Transverse colon (tissue), 4 donors: Measurements from ENCODE around the gene ACAN. TPM values are rescaled to one million over a fixed set of nuclear protein-coding genes. Genes with fewer than 3 reads are reported as not detected.

ENCODE experiments used
- DNase-seq: peaks from one replicate; pipeline ENCODE4 v3.0.0-alpha.2; 2019
- H3K27ac ChIP-seq, 4 donors: fragments of 200-600 bp; sonication (generic); 2 replicates each; pipeline ENCODE4 v1.5.1; 2016 to 2018; ENCODE audit warnings: inconsistent platforms in 4 of 4
- H3K27me3 ChIP-seq: fragments of 200-600 bp; sonication (generic); 2 replicates; pipeline ENCODE4 v1.5.1; 2017; ENCODE audit warnings: inconsistent platforms
- H3K36me3 ChIP-seq, 4 donors: fragments of 200-600 bp; sonication (generic); 2 replicates each; pipeline ENCODE4 v1.5.1; 2017 to 2019; ENCODE audit warnings: inconsistent platforms in 4 of 4
- H3K4me1 ChIP-seq, 4 donors: fragments of 200-600 bp; sonication (generic); 2 replicates each; pipeline ENCODE4 v1.5.1; 2017 to 2020; ENCODE audit warnings: inconsistent platforms in 4 of 4
- H3K4me3 ChIP-seq, 4 donors: fragments of 200-600 bp; sonication (generic); 1 replicate in 1 of 4; 2 replicates in 3 of 4; pipeline versions ENCODE4 v1.5.1 to v1.6.1; 2017 to 2019; ENCODE audit warnings: inconsistent platforms in 4 of 4
- H3K9me3 ChIP-seq, 2 donors: fragments of 200-600 bp; sonication (generic); 2 replicates each; pipeline ENCODE4 v1.5.1; 2017 to 2019; ENCODE audit warnings: inconsistent platforms in 2 of 2
- EP300 ChIP-seq: sonication (generic); formaldehyde crosslinking; IDR thresholded peaks from one replicate; pipeline ENCODE4 v1.6.1; 2017; ENCODE audit warnings: antibody characterized with exemption, low read depth
- POLR2A ChIP-seq: fragments of 450-650 bp; IDR thresholded peaks from one replicate; pipeline ENCODE4 v1.6.1; 2016; ENCODE audit warnings: antibody characterized with exemption, mild to moderate bottlenecking, moderate library complexity
- POLR2AphosphoS5 ChIP-seq, 3 donors: sonication (generic); formaldehyde crosslinking; IDR thresholded peaks; one replicate each; pipeline ENCODE4 v1.6.1; 2016; ENCODE audit warnings: antibody characterized with exemption in 3 of 3
- WGBS, 2 donors: methylation state at CpG; one replicate each; pipeline ENCODE4 v1.1.5; 2018; ENCODE audit warnings: low coverage in 1 of 2; 5-methylcytosine and 5-hydroxymethylcytosine counted together
- in situ Hi-C, 4 donors: fragments of 200-750 bp; cut with MboI; loops; one replicate each; pipeline versions ENCODE4 v1.15.0 to v1.15.1; 2017; ENCODE audit warnings: low sequenced_read_pairs in 3 of 4, low pct_ligation_motif_present in 1 of 4, low pct_unique_long_range_greater_than_20kb in 1 of 4
- intact Hi-C: fragments of 100-400 bp; cut with DNase I; formaldehyde crosslinking; loops from one replicate; pipeline ENCODE4 v1.15.1; 2023; ENCODE audit warnings: low total_unique reads
- total RNA-seq, 4 donors: library from RNA; depleted of rRNA; stranded (reverse); fragments of >200 nt; gene quantifications; one replicate each; pipeline ENCODE4 v1.1.0, GENCODE V29; 2016
- TF ChIP-seq, protein P1 (sequence below), 5 experiments: fragments of 200-600 bp in 3 of 5; fragments of 450-650 bp in 2 of 5; sonication (generic) in 3 of 5; IDR thresholded peaks; 1 replicate in 2 of 5; 2 replicates in 3 of 5; pipeline ENCODE4 v1.5.1; 2016 to 2017; ENCODE audit warnings: antibody characterized with exemption in 5 of 5, inconsistent platforms in 3 of 5, mild to moderate bottlenecking in 2 of 5, moderate library complexity in 1 of 5

The ACAN gene
- total RNA-seq, 4 donors from 2014 or later, result 0.14 TPM; not detected in 3

DNA sequence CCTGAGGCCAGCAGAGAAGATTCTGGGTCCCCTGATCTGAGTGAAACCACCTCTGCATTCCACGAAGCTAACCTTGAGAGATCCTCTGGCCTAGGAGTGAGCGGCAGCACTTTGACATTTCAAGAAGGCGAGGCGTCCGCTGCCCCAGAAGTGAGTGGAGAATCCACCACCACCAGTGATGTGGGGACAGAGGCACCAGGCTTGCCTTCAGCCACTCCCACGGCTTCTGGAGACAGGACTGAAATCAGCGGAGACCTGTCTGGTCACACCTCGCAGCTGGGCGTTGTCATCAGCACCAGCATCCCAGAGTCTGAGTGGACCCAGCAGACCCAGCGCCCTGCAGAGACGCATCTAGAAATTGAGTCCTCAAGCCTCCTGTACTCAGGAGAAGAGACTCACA, 55.7 kb downstream of the ACAN start:
- TF ChIP-seq POLR2AphosphoS5 (IDR thresholded peaks at IDR 0.05) (no peak), POLR2A (no peak), EP300 (no peak)
- TF ChIP-seq, protein P1, sequence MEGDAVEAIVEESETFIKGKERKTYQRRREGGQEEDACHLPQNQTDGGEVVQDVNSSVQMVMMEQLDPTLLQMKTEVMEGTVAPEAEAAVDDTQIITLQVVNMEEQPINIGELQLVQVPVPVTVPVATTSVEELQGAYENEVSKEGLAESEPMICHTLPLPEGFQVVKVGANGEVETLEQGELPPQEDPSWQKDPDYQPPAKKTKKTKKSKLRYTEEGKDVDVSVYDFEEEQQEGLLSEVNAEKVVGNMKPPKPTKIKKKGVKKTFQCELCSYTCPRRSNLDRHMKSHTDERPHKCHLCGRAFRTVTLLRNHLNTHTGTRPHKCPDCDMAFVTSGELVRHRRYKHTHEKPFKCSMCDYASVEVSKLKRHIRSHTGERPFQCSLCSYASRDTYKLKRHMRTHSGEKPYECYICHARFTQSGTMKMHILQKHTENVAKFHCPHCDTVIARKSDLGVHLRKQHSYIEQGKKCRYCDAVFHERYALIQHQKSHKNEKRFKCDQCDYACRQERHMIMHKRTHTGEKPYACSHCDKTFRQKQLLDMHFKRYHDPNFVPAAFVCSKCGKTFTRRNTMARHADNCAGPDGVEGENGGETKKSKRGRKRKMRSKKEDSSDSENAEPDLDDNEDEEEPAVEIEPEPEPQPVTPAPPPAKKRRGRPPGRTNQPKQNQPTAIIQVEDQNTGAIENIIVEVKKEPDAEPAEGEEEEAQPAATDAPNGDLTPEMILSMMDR (IDR thresholded peaks at IDR 0.05), result no peak

DNA sequence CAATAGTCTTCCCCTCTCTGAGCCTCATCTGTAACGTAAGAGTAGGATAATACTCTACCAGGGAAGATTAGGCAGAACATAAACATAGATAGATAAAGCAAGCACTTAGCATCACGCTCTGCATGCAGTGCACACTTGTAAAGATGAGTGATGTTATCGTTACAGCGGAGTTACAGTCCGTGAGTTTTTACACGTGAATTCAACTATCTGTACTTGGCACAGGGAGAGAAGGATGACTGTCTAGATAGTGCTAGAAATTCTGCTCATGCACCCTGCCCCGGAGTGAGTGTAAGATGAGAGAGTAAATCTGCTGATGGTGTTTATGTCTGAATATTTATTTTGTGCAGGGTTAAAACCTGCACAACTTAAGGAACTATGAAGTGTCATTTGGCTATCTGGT, 56.3 kb downstream of the ACAN start:
- Histone ChIP-seq H3K27ac (no peak overlapping the region), H3K36me3 (no peaks in the 10 kb centered on the region), H3K9me3 (no peaks in the 10 kb centered on the region), H3K4me1 (no peaks in the 10 kb centered on the region), H3K4me3 (no peak overlapping the region), H3K27me3 (peaks cover 3% of the 10 kb centered on the region)
- WGBS, 2 donors, result 51 to 52% methylated on average over 6 to 7 of the region's 7 CpGs
- intact Hi-C loops (no loop called here), in situ Hi-C loops (no loop called here)
- DNase-seq, result no peak
- TF ChIP-seq, protein P1 (IDR thresholded peaks at IDR 0.05), result no peak
- TF ChIP-seq POLR2A (no peak), POLR2AphosphoS5 (IDR thresholded peaks at IDR 0.05) (no peak), EP300 (no peak)

More for the DNA sequence above, 55.7 kb downstream of the ACAN start:
- H3K4me1 ChIP-seq, result no peaks in the 10 kb centered on the region
- in situ Hi-C loops (no loop called here), intact Hi-C loops (no loop called here)
- no peaks in the 10 kb centered on the region for H3K36me3 ChIP-seq
- H3K27me3 ChIP-seq, result peaks cover 3% of the 10 kb centered on the region
- DNase-seq, result no peak
- no peaks in the 10 kb centered on the region for H3K9me3 ChIP-seq
- no peak overlapping the region for H3K27ac ChIP-seq
- no peak overlapping the region for H3K4me3 ChIP-seq
- 86% methylated on average over 11 of the region's 11 CpGs; no CpG with 5 or more reads in 1 of the 2 donors for WGBS, 2 donors

DNA sequence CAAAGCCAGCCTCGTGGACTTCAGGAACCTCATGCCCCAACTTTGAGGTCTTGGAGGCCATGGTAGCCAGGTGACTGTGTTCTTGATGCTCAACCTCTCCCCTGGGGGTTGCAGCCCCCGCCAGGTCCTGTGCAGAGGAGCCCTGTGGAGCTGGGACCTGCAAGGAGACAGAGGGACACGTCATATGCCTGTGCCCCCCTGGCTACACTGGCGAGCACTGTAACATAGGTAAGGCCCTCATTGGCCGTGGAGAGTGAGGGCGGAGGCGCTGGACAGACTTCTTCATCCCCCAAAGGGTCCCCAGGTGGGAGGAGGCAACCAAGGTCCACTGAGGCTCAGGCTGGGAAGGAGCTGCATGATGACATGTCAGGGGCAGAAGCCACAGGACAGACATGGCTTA, 57.0 kb downstream of the ACAN start:
- intact Hi-C loops (no loop called here), in situ Hi-C loops (no loop called here)
- H3K9me3 ChIP-seq, result no peaks in the 10 kb centered on the region
- peaks cover 3% of the 10 kb centered on the region for H3K27me3 ChIP-seq
- 67% methylated on average over 5 of the region's 7 CpGs; no CpG with 5 or more reads in 1 of the 2 donors for WGBS, 2 donors
- no peak overlapping the region for H3K4me3 ChIP-seq
- no peak for DNase-seq
- no peaks in the 10 kb centered on the region for H3K36me3 ChIP-seq
- H3K4me1 ChIP-seq, result no peaks in the 10 kb centered on the region
- H3K27ac ChIP-seq, result no peak overlapping the region
- TF ChIP-seq, protein P1 (IDR thresholded peaks at IDR 0.05), result no peak
- TF ChIP-seq POLR2A (no peak), EP300 (no peak), POLR2AphosphoS5 (IDR thresholded peaks at IDR 0.05) (no peak)

DNA sequence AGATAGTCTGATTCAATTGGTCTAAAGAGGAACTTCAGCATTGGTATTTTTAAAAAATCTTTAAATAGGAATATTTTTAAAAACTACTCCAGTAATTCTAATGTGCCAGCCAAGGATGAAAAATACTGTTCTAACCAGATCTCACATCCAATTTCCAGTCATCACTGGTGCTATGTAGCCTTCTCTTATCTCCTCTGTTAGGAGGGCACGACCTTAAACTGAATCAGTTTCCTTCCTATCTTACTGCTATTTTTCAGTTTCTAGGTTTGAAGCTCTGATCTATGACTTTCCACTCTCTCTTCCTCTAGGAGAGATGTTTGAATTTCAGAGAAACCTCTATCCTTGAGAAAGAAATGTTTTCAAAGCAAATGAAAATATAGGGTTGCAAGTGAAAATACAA, 60.2 kb downstream of the ACAN start:
- Histone ChIP-seq H3K9me3 (no peaks in the 10 kb centered on the region), H3K4me1 (no peaks in the 10 kb centered on the region), H3K36me3 (no peaks in the 10 kb centered on the region), H3K27ac (no peak overlapping the region), H3K27me3 (peaks cover under 1% of the 10 kb centered on the region), H3K4me3 (no peak overlapping the region)
- in situ Hi-C loops (no loop called here), intact Hi-C loops (no loop called here)
- TF ChIP-seq POLR2AphosphoS5 (IDR thresholded peaks at IDR 0.05) (no peak), POLR2A (no peak), EP300 (no peak)
- TF ChIP-seq, protein P1 (IDR thresholded peaks at IDR 0.05), result no peak
- 44 to 60% methylated on average over 1 of the region's 1 CpG for WGBS, 2 donors
- DNase-seq, result no peak
